Activated T-cell treated with anti-CD3 and anti-CD28 coated beads for 1 hour (primary cell): ENCODE results near the gene CYB5R3.
"Not testable (repeated sequence)": the region's sequence is repeated elsewhere in the genome, so short reads cannot be mapped to it uniquely, and the experiment has no call there.

Source experiments
- DNase-seq: peaks from one replicate; pipeline ENCODE4 v3.0.0-alpha.2; 2020; ENCODE audit warnings: low read depth

CYB5R3 gene

GRCh38 chr22:42602470-42602869 lies 46.7 kb downstream of the CYB5R3 start:
- no peak for DNase-seq

GRCh38 chr22:42601879-42602465 lies 47.2 kb downstream of the CYB5R3 start:
- DNase-seq: no peak

- no peak for DNase-seq
These were observed 52.2 kb downstream of the CYB5R3 start for GRCh38 chr22:42596863-42597530.

GRCh38 chr22:42596336-42596735 lies 52.9 kb downstream of the CYB5R3 start:
- DNase-seq: no peak

- DNase-seq: no peak
These were observed 53.8 kb downstream of the CYB5R3 start for GRCh38 chr22:42595434-42595833.

DNA sequence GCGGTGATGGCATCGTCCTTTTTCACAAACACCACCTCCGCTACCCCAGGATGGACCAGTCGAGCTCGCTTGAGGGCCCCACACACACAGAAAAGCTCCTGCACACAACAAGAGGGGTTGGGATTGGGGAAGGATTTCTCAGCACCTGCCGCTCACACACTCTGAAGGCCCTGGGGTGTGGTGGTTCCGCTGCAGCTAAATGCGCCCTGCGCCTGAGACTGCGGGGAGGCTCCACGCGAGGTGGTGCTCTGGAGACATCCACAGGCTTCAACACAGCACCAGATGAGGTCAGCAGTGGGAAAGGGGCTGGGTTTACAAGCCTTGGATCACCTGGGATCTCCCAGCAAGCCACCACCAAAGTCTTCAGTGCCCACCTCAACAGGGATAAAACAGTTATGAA lies 57.2 kb downstream of the CYB5R3 start:
- no peak for DNase-seq

DNA sequence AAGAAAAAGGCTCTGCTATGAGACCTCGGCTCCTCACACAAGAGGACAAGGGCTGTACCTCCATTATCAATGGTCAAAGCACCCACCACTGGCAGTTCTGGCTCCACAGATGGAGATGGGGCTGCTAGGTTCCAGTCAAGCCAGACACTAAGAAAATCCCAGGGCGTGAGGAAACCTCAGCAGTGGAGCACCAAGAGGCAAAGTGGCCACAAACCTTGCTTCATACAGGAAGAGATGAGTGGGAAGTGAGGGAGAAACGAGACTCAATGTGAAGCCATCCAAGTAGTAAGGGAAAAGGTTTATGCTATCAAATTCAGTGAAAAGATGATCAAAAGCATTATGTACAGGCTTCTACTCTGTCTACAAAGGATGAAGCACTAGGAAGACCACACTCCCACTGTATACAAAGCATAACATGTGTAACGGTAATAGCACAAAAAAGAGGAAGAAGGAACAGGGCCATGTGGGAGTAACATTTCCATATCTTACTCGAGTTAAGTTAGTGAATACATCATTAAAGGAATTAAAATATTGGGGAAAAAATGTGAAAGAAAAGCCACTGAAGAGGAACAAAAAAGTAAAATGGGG lies 61.5 kb downstream of the CYB5R3 start:
- DNase-seq: no peak

- DNase-seq: no peak
These were observed 62.8 kb downstream of the CYB5R3 start for GRCh38 chr22:42586381-42586780.

GRCh38 chr22:42585096-42585495 lies 64.1 kb downstream of the CYB5R3 start:
- no peak for DNase-seq

- no peak for DNase-seq
These were observed 64.7 kb downstream of the CYB5R3 start for GRCh38 chr22:42584364-42584940.

- no peak for DNase-seq
These were observed 66.2 kb downstream of the CYB5R3 start for GRCh38 chr22:42582987-42583386.

DNA sequence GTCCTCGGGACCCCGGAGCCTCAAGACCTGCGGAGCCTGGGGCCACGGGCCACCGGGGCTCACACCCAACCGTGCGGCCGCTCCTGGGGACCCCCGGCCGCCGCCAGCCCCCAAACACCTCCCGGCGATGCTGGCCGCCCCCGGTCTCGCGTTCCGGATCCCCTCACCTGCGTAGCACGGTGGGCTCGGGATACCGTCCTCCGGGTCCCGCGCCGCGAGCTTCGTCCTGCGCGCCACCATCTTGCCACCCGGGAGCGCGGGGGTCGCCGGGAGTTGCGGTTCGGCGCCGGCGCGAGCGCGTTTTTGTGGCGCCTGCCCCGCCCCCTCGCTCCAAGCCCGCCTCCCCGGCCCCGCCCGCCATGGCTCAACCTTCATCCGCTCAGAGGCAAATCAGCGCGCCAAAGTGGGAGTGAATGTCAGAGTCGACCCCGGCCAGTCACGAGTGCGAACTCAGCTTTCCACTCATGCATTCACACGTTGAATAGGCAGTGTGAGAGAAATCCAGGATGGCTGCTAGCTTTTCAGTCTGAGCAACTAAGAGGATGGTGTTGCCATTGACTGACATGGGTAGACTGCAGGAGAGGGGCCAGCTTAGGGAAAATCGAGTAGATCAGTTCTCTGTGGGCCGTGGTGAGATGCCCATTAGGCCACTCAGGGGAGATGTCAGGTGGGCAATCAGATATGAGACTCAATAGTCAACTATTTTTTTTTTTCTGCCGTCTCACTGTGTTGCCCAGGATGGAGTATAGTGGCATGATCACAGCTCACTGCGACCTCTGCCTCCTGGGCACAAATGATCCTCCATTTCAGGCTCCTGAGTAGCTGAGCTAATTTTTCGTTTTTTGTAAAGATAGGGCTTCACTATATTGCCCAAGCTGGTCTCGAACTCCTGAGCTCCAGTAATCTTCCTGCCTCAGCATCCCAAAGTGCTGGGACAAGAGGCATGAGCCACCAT lies 67.2 kb downstream of the CYB5R3 start:
- DNase-seq: peak; percentile 75

- not testable (repeated sequence) for DNase-seq
These were observed 67.9 kb downstream of the CYB5R3 start for GRCh38 chr22:42581194-42581761.

GRCh38 chr22:42580040-42580439 lies 69.2 kb downstream of the CYB5R3 start:
- DNase-seq: not testable (repeated sequence)

- no peak for DNase-seq
These were observed 71.5 kb downstream of the CYB5R3 start for GRCh38 chr22:42577623-42578240.

DNA sequence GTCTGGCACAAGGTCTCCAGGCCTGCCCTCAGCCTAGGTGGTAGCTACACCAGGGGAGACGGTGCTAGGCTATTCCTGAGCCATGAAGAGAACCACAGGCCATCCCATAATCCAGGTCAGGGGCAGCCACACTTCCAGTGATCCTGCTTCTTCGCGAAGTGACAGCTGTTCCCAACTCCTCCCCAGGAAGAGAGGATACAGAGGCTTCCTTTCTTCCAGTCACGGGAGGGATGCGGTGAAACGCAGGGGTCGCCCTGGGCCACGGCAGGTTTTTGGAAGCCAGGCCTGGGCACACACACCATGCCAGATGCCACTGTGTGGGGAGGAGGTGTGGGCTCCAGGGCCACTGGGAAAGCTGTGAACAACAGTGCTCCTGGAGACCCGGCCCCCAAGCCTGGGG lies 72.1 kb downstream of the CYB5R3 start:
- not testable (repeated sequence) for DNase-seq

- not testable (repeated sequence) for DNase-seq
These were observed 73.1 kb downstream of the CYB5R3 start for GRCh38 chr22:42575996-42576574.

- DNase-seq: not testable (repeated sequence)
These were observed 74.7 kb downstream of the CYB5R3 start for GRCh38 chr22:42574468-42574867.

GRCh38 chr22:42574046-42574445 lies 75.1 kb downstream of the CYB5R3 start:
- not testable (repeated sequence) for DNase-seq

GRCh38 chr22:42571068-42571467 lies 78.1 kb downstream of the CYB5R3 start:
- not testable (repeated sequence) for DNase-seq

- not testable (repeated sequence) for DNase-seq
These were observed 78.6 kb downstream of the CYB5R3 start for GRCh38 chr22:42570580-42570979.
